GM21717 (cell line): ENCODE measurements around the gene EIF3D.

ENCODE experiments used
- ATAC-seq: cut with Tn5 transposase; IDR thresholded peaks from one replicate; pipeline ENCODE4 v1.9.1; 2021; ENCODE audit warnings: mild to moderate bottlenecking, moderate library complexity; ENCODE audit not compliant: unreplicated experiment

EIF3D gene, protein sequence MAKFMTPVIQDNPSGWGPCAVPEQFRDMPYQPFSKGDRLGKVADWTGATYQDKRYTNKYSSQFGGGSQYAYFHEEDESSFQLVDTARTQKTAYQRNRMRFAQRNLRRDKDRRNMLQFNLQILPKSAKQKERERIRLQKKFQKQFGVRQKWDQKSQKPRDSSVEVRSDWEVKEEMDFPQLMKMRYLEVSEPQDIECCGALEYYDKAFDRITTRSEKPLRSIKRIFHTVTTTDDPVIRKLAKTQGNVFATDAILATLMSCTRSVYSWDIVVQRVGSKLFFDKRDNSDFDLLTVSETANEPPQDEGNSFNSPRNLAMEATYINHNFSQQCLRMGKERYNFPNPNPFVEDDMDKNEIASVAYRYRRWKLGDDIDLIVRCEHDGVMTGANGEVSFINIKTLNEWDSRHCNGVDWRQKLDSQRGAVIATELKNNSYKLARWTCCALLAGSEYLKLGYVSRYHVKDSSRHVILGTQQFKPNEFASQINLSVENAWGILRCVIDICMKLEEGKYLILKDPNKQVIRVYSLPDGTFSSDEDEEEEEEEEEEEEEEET

DNA sequence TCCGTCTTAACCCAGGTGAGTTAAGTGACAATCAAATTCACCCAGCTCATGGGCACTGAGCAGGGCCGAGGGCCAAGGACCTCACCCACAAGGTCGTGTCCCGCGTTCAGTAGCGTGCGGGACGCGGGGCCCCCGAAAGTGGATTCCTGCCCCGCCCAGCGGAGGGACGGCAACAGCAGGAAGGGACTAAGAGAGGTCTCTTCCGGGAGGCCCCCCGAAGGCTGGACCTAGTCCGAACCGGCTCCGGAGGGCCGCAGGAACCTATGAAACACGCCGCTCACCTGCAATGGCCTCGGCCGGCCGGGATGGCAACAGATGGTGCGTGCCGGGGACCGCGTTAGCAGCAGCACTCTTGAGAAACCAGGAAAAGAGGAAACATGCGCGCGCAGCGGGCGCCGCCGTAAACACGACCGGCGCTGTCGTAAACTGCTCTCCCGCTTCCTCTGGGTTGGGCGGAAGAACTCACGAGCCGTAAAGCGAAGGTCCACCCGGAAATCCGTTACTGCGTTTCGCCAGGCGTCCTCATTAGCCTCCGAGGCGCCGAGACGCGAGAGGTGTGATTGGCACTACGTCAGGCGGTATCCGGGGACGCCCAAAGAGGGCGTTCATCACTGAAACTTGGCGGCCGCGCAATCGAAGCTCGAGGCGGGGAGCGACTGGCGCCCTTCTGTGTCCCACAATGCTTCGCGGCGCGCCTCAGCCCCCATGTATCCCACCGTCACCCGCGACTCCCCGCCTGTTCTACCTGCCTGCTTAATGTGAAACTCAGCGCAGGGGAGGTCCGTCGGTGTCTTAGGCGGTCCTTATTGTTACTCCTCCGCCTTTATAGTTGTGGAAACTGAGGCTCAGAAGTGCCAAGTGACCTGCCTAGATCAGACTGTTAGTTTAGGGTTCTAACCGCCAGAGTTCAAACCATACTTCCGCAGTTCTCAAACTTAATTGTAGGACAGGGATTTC lies at the start of gene EIF3D:
Gene EIF3D (minus strand): TSS at position 372 of the 957 bp plus-strand sequence. CDS start 3,045 bp downstream, outside the sequence.
- ATAC-seq: peak; percentile 87

DNA sequence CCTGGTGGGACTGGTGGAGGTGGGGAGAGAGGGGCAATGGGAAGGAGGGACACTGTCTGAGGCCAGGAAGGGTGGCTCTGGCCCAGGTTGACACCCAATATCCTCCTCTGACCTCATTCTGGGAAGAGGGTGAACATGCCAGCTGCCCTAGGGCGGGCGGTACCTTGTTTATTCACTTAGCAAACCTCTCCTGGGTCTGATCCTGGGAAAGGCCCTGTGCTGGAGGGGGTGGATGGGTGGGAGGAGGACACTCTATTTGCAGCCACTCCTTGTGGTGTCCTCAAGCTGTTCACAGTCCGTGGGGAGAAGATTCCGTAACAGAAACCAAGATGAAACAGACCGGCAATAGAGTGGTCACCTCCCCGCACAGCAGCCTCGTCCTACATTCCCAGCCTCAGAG lies 49.7 kb upstream of the EIF3D start:
- no peak for ATAC-seq

DNA sequence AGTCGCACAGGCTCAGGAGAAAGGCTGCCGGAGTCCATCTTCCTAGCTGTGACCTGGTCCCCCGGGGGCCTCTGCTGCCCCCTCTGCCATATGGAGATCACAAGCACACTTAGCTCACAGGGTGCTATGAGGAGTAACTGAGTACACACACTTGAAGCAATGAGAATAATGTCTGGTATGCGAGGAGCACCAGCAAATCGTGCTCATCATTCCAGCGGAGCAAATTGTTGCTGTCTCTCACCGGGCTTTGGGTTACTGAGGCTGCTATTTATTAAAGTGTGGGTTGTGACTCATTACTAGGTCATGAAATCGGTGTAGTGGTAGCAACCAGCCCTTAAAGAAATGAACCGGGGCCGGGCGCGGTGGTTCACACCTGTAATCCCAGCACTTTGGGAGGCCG lies 48.1 kb upstream of the EIF3D start:
- ATAC-seq: no peak

DNA sequence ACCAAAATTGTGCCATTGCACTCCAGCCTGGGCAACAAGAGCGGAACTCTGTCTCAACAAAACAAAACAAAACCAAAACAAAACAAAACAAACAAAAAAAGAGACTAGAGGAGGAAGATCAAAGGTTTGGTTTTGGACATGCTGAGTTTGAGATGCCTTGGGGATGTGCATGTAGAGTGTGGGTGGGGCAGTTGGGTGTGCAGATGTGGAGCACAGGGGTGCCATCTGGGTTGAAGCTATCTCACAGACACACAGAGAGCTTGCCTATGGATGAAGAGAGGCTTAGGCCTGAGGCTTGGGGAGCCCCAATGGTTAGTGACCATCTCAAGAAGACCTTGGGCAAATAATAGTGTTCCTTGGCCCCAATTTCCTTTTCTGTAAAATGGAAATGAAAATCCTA lies 45.8 kb upstream of the EIF3D start:
- no peak for ATAC-seq

DNA sequence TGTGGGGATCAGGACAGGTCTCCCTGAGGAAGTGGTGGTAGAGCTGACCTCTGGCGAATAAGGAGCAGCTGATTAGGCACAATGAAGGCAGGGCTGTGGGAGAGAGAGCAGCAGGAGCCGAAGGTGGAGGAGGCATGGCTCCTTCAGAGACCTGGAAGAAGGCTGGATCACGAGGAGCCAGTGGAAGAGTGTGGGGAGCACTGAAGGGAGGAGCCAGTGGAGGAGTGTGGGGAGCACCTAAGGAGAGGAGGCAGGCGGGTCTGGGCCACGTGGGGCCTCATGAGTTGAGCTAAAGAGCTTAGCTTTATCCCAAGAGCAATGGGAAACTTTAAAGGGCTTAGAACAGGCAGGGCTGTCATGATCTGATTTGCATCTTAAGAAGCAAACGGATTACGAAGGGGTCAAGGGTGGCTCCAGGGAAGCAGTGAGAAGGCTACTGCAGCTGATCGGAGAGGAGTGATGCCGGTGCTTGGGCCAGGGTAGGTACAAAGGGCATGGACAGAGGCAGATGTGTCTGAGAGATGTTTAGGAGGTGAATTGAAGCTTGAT lies 44.9 kb upstream of the EIF3D start:
- ATAC-seq: no peak

DNA sequence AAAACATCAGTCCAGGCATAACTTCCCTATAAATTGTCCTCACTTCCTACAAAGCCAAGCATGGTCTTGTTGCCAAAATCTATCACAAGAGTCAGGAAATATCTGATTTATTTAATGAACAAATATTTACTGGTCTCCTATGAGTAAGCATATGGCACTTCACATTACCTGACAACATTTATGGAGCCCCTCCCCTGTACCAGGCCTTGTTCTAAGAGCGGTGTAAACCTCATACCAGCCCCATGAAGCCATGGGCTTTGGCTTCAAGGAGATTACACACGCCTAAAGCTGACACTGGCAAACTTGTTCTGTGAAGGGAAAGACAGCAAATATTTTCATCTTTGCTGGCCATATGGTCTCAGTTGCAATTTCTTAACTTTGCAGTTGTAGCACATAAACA lies 43.0 kb upstream of the EIF3D start:
- ATAC-seq: no peak

DNA sequence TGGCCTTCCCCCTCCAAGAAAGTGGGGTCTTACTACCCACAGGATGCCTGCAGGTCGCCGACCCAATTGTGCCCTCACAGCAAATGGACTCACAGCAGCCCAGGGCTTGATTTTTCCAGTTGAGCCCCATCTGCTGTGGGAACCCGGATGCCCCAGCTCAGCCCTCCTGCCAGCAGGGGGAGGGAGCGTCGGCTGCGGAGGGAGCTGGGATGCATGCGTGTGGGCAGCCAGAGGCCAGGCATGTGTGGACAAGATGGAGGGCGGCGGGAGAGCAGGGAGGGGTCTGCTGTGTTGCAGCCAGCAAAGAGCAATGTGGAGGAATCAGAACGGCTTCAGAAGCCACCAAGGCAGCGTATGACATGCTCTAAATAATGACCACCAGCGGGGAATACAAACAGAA lies 41.0 kb upstream of the EIF3D start:
- no peak for ATAC-seq

DNA sequence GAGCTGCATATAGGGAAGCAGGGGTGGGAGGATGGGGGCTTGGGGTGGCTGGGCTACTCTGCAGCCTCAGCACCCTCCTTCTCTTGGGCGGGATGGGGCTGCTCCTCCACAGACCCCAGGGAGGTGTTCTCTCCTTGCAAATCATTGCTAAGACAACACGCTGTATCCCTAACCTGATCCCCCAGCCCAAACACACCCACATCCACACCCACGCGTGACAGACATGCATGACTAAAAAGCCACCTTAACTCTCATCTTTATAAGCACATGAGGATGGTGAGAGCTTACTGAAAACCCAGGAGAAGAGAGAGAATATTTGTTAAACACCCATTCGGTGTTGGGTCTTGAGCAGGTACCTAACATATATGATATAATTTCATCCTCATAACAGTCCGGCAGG lies 39.9 kb upstream of the EIF3D start:
- no peak for ATAC-seq

DNA sequence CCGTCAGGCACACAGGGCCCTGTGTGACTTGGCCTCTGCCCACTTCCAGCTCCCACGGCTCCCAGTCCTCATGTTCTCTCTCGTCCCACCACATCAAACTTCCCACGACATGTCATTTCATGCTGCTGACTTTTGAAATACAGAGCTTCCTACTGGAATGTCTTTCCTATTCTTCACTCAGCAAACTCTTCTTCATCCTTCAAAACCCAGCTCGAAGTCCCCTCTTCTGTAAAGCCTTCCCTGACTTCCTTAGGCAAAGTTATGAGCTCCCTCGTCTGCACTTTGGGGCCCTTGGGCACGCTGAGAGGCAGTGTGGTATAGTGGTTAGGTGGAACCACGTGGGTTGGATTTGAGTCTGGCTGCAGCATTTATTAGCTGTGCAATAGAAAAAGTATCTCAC lies 37.8 kb upstream of the EIF3D start:
- ATAC-seq: no peak

DNA sequence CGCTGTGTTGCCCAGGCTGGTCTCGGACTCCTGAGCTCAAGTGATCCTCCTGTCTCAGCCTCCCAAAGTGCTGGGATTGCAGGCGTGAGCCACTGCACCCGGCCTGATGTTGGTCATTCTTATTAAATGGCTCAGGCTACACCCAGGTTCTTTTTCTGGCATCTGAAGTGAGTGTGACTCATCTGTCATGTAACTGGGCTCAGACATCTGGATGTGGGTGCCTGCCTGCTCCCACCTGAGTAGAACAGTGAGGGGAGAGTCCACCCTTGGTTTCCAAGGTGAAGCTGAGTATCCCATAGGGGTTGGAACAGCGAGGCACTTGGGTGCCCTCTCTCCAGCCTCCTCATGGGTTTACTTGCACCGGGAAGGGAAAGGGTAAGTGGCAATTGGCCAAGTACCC lies 36.7 kb upstream of the EIF3D start:
- ATAC-seq: no peak

DNA sequence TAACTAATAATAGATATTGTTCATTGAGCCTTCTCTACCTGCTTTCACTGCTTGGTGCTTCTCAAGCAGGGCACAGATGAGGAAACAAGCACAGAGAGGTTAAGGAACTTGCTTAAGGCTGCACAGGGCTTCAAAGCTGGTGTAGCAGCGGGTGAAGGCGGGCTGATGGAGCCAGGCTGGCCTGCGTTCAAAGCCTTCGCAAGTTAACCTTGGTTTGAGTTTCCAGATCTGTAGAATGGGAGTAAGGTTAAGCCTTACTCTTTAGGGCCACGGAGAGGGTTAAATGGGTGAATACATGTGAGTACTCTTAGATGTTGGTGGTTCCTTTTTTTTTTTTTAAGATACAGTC lies 36.2 kb upstream of the EIF3D start:
- ATAC-seq: no peak

DNA sequence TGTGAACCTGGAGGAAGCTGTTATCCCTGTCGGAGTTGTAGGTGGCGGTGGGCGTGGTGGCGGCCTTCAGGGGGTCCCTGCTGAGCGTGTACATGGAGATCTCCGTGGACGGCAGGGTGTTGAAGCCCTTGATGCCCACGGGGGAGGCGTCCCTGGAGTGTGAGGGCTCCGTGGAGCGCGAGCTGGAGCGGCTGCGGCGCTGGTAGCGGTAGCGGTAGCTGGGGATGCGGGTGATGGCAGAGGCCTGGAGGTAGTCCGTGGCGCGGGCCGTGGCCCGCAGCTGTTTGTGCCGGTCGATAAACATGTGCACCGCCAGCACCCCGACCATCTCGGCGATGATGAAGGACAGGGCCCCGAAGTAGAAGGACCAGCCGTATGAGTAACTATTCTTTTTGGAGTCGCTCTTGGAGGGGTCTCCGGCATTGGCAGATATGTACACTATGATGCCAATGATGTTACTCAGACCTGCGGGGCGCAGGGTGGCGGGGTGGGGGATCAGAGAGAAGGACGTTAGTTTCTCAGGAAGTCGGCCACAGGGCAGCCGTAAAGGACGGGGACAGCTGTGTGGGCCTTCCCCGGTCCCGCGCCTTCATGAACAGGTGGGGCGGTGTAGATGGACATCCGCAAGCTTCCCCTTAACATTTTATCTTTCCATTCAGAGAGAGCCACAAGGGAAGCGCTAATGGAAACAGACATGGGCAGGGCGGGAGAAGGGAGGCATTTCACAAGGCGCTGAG lies 35.6 kb upstream of the EIF3D start:
- ATAC-seq: no peak

DNA sequence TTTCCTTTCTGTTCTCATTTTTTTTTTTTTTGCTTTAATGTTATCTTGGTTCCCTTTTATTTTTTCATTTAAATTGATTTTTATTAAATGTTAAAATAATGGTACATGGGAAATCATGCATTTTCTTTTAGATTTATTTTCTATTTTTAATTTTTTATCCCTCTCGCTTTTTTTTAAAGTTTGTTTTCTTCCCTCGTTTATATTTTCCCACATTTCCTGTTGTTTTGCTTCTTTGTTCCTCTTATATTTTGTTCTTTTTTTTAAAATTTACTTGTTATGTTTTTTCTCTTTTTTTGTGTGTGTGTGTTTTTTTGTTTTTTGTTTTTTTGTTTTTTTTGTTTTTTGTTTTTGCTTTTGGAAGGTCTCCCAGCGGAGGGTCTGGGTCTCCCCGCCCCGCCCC lies 34.9 kb upstream of the EIF3D start:
- ATAC-seq: no peak

DNA sequence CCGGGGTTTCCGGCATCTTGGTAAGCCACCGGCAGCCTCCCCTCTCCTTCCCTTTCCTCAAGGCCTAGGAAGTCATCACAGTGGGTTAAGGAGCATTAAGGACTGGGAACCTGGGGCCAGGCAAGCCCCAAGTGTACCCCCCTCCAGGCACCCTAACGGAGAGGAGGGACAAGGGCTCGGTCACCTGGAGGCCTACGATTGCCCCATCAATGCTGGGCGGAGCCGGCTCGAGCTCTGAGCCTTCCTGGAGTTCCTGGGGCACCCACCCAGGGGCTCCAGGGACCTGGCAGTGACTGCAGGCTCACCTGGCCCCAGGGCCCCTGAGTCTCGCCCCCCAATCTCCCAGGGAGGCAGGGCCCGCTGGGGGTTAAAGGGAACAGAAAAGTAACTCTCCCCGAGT lies 34.5 kb upstream of the EIF3D start:
- ATAC-seq: no peak

DNA sequence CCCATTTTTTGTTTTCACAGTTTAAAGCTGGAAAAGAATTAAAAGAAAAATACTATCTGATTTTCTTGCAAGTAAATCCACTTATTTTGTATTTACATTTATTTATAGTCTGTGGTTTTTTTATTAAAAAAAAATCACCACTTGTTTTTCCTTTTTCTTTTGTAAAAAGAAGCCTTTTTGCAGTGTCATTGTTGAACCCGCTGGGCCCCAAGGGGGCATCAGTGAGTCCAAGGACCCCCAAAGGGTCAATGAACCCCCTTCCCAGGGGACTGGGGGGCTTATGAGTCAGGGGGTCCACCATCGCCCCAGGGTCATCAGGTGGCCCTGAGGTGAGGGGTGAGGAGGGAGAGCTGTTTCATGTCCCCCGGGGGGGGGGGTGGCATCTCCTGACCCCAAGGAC lies 34.0 kb upstream of the EIF3D start:
- ATAC-seq: no peak

DNA sequence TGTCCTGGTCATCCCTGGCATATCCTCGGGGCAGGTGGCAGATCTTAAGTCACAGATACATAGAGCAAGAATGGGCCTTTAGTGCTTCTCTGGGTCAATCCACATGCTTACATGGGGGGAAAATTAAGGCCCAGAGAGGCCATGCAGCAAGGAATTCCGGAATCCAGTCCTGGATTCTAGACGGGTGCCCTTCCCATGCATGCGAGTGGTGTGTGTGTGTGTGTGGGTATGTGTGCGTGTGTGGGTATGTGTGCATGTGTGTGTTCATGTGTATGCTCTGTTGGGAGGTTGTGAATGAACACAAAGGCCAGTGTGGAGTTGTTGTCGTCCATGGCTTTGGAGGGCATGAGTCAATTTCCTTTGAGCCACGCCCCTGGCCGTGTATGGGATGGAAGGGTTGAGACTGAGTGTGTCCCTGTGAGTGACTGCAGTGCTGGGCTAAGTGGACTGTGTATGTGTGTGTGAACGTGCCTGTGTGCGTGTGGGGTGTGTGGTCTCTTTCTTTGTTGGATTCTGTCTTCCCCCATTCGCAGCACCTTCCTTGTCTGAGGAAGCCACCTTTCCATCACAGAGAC lies 33.4 kb upstream of the EIF3D start:
- no peak for ATAC-seq

DNA sequence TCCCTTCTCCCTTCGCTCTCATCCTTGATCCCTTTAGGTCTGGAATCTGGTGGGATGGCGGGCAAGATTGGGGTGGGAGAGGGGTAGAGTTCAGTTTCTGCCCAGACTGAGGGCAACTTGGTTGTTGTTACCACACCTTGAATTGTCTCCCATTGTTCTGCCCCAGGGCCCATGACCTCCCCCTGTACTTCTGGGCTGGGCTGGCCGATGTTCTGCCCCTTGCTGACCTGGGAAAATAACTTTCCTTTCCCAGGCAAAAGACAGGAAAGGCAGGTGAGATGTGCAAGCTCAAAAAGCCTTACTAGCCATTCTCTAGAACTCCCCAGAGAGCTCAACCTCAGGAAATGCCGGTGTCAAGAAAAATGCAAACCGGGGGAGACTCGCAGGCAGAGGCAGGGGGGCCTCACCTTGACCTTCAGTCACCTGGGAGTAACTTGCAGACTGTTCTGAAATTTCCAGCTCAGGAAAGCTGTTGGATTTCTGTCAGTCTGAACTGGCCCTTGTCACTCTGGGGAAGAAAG lies 32.4 kb upstream of the EIF3D start:
- no peak for ATAC-seq

DNA sequence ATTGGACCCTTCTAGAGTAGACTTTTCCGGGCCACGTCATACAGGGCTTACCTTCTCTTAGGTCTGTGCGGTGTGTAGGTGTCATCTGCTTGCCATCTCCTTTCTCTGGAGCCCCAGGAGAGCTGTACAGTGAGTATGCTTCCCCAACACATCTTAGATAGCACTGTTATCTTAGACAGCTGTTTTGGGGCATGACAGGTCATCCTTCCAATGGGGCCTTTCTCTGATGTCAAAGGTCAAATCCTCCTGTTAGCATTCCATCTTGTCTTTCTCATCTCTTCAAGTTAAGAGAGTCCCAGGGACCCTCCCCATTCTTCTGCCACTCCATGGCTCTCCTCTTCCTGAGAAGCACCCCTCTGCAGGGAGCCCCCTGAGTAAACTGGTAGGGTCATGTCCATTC lies 31.0 kb upstream of the EIF3D start:
- ATAC-seq: no peak

DNA sequence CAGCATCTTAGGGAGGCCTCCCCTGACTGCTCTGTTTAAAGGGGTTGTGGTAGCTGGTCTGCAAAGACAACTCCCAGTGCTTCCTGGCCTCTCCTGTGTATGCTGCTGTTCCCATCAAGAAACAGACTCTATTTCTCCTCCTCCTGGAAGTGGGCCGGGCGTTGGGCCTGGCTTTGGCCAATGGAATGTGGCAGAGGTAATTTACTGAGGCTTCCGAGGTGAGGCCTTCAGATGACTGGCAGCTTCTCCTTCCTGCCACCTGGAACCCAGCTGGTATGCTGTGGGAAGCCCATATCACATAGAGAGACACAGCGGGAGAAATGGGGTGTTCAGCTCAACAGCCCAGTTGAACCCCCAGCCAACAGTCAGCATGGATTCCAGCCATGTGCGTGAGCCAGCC lies 25.1 kb upstream of the EIF3D start:
- ATAC-seq: no peak

DNA sequence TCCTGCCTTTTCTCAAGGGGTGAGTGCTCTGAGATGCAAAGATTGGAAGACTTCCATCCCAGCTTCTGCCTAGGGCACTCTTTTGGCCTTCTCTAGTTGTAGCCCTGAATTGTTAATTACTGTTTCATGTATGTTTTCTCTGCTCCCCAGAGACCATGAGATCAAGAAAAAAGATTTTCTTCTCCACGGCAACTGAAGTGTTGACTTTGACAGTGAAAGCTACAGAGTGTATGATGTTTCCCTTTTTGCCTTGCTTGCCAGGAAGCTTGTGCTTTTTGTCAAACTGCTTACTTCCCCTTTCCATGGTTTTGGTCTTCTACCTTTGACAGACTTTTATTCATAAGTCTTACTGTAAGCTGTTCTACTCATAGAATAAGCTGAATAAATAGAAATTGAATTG lies 23.3 kb upstream of the EIF3D start:
- no peak for ATAC-seq
